Hepatic stellate cell (primary cell): ENCODE data around the gene COL25A1.
"Not testable (repeated sequence)": the region's sequence is repeated elsewhere in the genome, so short reads cannot be mapped to it uniquely, and the experiment has no call there.

Source experiments
- DNase-seq: peaks from one replicate; pipeline ENCODE4 v3.0.0; 2011; ENCODE audit warnings: low spot score

The COL25A1 gene

DNA sequence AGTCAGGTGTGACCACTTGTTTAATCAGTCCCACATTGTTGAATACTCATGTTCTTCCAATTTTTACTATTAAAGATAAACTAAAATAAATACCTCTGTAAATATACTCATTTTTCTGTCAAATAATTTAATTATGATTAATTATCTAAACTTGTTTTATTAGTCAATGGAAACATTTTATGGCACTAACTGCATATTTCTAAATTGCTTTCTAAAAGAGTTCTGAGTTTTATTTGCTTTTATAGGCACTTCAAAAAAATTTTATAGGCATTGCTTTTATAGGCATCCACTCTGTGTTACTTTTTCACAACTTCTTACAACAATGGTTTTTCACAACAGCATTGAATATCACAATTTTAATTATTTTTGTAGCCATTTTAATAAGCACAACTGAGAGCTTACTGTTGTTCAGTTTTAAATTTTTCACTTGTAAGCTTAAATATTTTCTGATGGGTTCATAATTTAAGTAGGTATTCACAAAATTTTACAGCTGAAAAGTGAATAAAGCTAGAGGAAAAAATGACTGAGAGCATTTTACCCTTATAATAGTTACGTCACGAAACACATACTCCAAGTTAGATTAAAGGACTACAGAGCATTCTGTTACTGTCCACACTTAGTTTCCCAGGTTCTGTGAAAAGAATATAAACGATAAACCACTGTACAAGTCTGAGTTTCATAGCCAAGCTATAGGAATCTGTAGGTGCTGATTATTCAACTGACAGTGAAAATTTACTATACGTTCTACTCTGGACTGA is 398.8 kb downstream of the COL25A1 start:
- DNase-seq = no peak

DNA sequence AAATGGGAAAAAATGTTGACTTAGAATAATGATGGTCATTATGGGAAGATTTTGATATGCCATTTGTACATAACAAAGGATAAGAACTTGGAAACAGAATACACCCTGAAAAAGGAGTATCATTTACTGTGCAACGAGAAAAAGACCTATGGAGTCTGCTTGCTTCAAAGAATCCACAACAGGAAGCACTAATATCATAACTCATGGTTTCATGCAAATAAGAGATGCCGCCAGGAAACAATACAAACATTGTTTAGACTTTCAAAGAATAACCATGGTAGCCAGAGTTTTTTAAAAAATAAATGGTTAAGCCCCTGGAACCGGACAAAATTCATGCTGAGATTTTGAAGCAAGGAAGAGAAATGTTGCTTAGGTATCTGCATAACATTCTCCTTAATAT is 399.7 kb downstream of the COL25A1 start:
- DNase-seq = no peak

DNA sequence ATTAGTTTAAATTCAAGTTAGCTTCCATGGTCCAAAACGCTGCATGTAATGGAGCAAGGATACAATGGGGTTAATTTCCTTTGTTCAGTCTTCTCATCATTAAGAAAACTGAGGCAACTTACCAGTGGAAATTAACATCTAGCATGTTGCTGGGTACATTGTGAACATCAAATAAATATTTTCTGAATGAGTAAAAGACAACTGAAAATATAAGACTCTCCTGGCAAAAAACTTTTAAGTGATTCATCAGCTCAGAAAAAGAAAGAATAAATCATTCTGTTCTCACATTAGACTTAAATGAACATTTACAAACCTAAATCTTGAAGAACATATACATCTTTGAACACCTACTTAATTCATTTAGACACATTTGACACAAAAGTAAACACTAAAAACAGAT is 401.2 kb downstream of the COL25A1 start:
- no peak for DNase-seq

DNA sequence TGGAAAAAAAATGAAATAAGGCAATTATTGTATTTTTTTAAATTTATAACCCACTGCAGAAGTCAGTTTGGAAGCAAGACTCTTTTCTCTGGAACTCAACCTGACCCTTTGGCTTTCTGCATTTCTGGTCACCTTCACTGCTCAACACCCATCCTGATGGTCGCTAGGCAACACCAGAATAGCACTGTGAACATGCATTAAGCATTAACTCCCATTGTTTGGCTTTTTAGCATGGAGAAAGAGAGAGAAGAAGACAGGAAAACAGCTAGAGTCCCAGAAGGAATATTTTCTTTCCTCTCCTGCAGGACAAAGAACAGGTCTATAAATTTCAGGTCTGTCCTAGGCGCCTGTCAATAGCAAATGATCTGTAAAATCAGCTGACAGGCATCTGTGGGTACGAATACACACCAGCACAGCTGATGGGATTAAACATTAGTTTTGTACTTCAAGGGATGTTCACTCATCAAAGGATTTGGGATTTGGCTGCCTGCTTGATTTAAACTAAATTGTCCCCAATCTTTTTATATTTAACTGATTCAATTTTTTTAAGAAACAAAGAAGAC is 402.4 kb downstream of the COL25A1 start:
- no peak for DNase-seq

DNA sequence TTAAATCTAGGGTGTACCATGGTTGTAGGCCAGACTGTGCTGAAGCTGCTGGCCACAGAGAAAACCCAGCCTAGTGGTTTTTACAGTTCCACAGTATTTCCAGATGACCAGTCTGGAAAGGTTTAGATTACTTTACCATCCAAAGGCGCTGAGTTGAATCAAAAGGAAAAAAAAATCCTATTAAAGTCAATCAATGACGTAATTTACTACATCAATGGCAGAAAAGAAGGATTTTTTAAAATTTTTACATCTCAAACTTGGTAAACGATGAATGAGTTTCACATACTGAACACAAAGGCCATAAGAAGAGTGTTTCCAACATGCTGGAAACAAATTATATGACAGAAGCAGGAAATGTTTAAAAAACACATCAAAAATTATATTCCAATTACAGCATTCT is 409.0 kb downstream of the COL25A1 start:
- no peak for DNase-seq

DNA sequence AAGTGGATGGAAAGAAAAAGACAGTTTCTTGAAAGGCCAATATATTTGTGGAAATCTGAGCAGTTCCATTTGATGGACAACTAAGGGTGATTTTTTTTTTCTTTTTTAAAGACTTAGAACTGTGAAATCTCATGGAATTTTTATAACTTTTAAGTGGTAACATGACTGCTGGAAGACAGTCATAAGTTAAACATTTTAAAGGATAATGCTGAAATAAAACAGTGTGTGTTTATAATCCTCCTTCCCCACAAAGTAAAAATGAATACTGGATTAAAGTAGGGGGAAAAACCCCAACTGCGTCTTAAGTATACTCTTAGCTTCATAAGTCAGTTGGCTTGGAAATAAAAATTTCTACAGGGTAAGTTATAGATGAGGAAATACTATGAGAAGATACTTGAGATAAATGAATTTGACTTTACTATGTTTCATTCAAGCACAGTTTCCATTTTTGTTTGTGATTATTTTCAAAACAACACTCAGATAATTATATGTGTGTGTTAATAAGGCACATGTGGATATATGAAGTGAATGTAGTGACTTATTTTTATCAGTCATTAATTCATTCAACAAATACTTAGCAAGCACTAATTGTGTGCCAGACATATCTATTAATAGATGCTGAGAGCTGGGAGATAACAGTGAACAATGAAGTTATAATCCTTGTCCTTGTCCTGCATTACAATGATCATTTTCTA is 410.4 kb downstream of the COL25A1 start:
- DNase-seq = no peak

DNA sequence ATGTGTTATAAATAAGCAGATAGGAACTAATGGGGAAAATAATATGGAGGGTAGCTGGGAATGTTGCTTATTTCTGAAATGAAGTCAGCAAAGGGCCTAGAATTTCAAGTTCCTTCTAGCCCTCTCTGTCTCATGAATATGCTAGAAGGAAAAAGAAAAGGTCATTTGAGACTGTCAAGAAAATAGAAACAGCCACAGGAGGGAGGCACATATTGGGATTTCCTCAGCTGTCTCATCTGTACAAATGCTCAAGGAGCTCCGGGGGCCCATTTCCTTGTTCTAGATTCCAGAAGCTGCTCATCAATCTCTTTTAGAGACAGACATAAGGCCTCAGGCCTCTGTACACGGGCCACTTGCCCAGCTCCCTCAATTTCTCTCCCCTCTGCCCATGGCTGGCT is 412.0 kb downstream of the COL25A1 start:
- no peak for DNase-seq

DNA sequence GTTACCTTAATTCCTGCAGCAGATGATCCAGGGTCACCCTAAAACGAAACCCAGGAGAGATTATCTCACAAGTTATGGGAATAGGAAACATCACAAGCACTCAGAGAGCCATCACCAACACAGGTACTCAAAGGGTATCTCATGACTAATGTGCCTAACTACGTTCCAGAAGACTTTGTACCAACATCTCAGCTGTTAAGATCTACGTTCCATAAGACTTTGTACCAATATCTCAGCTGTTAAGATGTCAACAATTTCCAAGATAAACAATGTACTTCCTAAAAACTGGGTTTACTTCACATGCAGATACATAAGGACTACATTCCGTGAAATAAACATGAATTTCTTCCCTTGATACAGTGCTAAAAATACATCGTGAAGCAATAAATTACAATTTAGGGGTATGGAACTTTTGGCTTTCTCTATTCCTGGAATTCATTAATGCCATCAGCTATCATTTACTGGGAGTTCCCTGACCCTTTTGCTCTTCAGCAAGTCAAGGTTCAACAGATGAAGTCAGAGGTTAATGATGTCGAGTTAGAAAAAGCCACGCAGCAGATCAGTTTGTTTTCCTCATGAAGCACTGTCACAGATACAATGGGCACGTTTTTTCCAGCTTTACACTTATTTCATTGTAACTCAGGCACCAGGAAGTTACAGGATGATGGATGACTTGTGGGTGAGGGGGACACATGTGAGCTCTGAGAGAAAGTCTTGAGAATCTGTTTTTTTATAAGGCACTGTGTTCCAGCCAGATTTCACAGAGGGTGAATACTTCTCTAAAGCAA is 412.6 kb downstream of the COL25A1 start:
- no peak for DNase-seq

DNA sequence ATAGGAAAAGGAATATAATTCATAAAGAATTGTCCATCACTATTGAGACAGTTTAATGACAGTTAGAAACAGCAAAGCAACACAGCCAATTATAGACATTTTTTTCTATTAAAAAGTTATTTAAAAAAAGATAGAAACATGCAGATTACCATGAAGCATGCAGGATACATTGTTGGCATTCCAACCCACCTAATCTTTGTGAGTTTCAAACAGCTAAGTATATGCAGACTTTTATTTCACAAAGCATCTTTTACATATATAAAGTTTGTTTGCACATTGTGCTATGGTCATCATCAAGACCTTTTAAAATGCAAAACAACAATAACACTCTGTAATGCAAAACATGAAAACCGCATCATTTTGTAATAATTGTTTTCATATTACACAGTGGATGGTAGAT is 413.7 kb downstream of the COL25A1 start:
- DNase-seq = no peak

DNA sequence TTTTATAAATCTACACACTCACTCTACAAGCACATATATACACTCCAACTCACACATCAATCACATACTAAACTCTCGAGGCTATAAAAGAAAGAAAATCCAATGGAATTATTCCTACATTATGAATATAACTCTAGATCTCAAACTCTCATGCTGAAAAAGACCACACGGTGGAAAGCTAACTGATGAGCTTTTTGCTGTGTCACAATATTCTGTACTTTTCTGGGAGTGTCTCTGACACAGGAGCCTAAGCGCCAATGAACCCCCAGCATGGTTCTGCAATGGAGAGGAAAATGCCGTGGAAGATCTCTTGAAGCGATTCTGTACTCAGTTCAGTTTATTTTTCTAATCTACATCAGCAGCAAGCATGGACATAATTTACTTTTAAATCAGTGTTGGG is 415.4 kb downstream of the COL25A1 start:
- no peak for DNase-seq

DNA sequence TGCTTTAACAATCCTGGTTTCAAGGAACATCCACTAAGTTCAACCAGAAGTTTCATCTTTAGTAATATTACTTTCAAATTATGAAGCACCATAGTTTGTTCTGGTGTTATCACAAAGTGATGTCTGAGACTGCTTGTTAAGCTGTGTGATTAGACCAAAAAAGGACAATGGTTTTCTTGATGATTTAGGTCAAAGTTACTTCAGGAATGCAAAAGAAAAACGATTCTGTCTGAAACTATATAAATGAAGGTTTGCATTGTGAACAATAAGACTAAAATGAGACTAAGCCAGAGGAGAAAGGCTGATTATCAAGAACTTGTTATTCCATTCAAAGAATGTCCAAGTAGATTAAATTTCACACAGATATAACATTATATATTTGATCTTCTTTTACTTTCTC is 417.2 kb downstream of the COL25A1 start:
- no peak for DNase-seq

DNA sequence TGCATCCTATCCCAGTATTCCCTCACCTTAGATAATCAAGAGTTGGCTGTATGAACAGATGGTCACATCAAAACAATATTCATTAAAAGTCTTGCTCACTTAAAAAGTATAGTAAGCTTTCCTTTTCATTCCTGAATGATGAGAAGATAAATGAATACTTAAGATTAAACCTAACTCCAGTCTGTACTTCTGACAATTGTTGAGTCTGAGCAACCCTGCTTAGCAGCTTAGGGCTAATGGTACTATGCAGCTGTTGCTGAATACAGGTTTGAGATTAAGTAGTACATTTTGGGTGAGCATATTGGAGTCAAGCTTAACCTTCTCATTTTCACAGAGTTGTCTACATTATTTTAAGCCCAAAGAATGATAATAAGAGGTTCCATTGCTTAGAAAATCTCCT is 417.9 kb downstream of the COL25A1 start:
- no peak for DNase-seq

DNA sequence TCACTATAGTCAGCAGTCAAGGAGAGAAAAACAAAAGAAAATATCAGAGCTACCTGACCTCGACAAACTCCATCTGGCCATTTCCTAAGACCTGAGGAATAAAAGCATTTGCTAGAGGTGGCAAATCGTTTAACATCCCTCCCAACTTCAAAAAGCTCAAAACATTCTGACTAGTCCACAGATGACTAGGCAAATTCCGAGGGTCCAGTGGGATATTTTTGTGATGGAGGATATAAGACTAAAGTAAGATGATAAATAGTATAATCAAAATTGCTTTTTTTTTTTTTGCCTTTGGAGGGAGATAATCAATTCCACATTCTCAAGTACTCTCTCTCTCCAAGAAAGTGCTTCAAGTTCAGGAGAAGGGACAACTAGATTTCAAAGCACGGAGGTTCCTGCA is 420.5 kb downstream of the COL25A1 start:
- no peak for DNase-seq

DNA sequence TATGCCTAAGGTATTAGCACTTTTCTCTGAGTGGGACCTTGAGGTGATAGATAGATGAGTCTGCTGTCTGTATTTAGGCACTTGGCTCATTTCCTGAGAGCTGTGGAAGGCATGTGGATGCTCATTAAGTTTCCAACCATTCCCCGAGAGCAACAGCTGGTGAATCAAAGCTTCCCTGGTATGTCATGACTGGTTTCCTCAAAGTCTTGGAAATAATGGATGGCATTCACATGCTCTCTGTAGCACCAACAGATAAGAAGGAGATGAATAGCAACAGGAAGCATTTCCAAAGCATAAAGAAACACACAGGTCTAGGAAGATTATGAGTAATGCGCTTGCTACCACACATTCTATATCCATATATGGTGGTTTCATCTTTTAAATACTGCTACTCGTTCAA is 421.3 kb downstream of the COL25A1 start:
- peak; percentile 19 for DNase-seq

DNA sequence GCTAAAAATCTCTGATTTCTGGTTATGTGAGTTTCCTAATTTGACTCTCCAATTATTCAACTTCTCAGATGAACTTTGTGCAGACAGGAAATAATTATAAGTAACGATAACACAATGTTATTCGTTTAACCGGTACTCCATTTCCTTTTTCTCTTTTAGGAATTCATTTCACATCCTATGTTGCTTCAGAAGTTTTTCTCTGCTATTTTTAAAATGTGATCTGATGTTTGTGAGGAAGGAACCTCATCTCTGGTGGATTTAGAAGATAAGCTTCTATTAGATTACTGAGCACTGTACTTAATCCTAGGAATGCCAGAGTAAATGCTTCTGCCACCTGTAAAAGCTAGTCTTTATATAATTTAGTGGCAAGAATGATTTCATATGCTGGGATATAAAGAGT is 423.7 kb downstream of the COL25A1 start:
- no peak for DNase-seq

DNA sequence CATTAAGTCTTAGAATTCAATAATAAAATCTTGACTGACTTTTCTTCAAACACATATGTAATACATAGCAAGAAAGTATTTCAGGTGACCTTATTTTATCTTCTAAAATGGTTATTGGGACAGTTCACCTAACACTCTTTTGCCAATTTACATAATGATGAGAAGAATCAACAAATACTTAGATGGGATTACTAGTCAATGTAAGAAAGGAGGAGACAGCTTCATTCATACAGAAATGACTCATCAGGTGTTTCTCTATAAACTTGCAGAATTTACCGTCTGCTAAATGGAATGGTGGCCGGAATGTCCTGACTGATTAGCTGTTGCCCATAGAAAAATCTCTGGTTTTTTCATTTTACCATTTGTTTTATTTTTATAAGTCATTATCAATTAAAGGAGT is 424.6 kb downstream of the COL25A1 start:
- no peak for DNase-seq

DNA sequence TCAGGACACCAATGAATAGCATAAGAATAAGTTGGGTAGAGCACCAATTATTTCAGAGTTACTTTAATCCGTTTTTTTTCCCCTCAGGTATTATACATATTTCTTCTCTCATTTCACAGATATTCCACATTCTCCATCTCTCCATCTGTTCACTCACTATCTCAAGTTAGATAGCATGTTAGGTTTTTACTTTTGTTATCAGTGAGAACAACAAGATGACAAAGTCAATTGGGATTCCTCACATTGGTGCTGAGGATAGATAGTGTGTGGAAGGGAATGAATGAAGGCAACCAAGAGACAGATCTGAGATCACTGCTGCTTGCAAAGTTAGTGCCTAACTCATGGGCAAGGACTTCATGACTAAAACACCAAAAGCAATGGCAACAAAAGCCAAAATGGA is 427.7 kb downstream of the COL25A1 start:
- no peak for DNase-seq

DNA sequence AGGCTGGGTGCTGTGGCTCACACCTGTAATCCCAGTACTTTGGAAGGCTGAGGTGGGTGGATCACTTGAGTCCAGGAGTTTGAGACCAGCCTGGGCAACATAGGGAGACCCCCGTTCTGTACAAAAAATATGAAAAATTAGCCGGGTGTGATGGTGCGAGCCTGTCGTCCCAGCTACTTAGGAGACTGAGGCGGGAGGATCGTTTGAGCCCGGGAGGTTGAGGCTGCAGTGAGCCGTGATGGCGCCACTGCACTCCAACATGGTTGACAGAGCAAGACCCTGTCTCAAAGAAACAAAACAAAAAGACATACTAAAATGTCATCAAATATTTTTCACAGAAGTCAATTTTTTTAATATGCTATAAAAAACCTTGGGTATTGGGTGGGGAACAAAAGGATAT is 432.5 kb downstream of the COL25A1 start:
- not testable (repeated sequence) for DNase-seq

DNA sequence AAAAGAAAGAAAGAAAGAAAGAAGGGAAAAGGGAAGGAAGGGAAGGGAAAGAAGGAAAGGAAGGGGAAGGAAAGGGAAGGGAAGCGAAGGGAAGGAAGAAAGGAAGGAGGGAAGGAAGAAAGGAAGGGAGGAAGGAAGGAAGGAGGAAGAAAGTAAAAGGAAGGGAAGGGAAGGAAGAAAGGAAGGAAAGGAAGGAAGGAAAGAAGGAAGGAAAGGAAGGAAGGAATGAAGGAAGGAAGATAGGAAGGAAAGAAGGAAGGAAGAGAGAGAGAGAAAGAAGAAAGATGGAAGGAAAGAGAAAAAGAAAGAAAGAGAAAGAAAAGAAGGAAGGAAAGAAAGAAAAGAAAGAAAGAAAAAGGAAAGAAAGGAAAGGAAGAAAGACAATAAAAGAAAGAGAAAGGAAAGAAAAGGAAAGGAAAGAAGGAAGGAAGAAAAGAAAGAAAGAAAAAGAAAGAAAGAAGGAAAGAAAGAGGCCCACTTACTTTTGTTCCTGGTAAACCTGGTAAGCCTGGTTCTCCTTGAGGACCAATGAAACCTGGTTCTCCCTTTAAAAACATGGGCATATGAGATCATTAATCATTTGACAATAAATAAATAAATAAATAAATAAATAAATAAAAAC is 433.7 kb downstream of the COL25A1 start:
- DNase-seq = no peak

DNA sequence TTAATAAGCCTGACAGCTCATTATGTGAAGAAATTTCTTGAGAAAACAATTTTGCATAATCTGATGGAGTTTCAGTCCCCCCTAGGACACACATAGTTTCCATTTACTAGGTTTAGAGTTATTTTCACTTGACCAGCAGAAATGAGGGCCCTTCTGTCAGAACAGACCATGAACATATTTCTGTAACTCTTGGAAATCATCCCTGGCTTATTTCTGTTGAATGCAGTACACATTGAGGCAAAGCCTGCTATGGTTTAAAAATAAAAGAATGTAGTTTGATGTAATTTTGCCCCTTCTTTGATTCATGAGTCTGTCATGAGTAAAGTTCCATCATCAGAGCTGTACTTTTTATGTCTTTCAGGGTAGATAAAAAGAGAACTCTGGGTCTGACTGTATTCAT is 435.0 kb downstream of the COL25A1 start:
- no peak for DNase-seq

DNA sequence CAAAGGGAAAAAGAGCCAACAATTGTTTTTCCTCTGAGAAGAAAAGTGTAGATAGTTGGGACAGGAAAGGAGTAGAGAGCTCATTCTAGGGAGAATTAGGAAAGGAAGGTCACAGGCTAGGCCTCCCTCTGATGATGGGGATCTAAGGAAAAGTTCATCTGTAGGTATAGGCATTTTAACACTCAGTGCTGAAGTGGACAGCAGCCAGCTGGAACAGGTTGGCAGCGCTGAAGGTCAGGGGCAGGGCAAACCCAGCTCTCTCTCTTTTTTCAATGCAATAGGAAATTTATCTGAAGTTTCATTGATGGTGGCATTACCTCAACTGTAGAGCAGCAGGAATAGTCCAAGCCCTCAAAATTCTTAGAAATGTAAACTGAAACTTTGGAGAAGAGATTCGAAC is 441.1 kb downstream of the COL25A1 start:
- DNase-seq = no peak

DNA sequence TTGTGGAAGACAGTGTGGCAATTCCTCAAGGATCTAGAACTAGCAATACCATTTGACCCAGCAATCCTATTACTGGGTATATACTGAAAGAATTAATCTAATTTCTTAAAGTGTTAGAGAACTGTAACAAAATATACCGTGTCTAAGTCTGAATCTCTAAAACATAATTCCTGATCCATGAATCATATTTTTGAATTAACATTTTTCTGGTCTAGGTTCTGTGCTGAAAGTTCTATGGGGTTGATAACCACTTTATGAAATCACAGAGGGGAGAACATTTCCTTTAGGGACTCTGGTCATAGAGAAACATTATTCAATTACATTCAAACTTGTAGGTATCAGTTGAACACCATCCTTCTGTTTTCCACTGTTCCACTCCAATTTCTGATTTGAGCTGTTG is 447.7 kb downstream of the COL25A1 start:
- DNase-seq = no peak
